IMR-90 (cell line): ENCODE results near the gene ARL10. TPM values are rescaled to one million over a fixed set of nuclear protein-coding genes. Genes with fewer than 3 reads are reported as not detected.

Experiments
- ATAC-seq: fragments of 200-7000 bp; cut with Tn5 transposase; 2 replicates; pipeline ENCODE4 v1.9.1; 2020; ENCODE audit warnings: low read depth, mild to moderate bottlenecking, moderate library complexity
- BruUV-seq: library from RNA; stranded (reverse); fragments of 400-500 nt; replicated peaks from 2 replicates; lab custom pipeline; 2021; lab: Mats Ljungman, UMichigan
- CTCF ChIA-PET: fragments of 300-600 bp; formaldehyde crosslinking; extraction: SDS; loops from one replicate; lab custom pipeline; 2021; ENCODE audit warnings: antibody characterized with exemption; lab: Yijun Ruan, JAX
- POLR2A ChIA-PET: fragments of 300-600 bp; sonication (Branson Sonifier 250); formaldehyde crosslinking; loops from one replicate; lab custom pipeline; 2022; ENCODE audit warnings: antibody characterized with exemption; ENCODE audit not compliant: unreplicated experiment; lab: Charles Lee
- DNase-seq: peaks from one replicate; pipeline ENCODE4 v3.0.0; 2013
- H2AFZ ChIP-seq: replicated peaks from 2 replicates; pipeline ENCODE3; 2013; ENCODE audit warnings: low read length, mild to moderate bottlenecking; ENCODE audit not compliant: poor library complexity
- H2AK5ac ChIP-seq: 2 replicates; pipeline ENCODE4 v1.6.1; 2013; ENCODE audit warnings: low read depth, low read length, inconsistent platforms
- H2AK9ac ChIP-seq: replicated peaks from 2 replicates; pipeline ENCODE3; 2013; ENCODE audit warnings: mild to moderate bottlenecking, low read depth, low read length, moderate library complexity; ENCODE audit not compliant: poor library complexity
- H2BK120ac ChIP-seq: 2 replicates; pipeline ENCODE4 v1.6.1; 2013; ENCODE audit warnings: low read depth, low read length, inconsistent platforms
- H2BK15ac ChIP-seq: 3 replicates; pipeline ENCODE4 v1.6.1; 2013; ENCODE audit warnings: low read depth, low read length, inconsistent platforms
- H2BK20ac ChIP-seq: 2 replicates; pipeline ENCODE4 v1.6.1; 2013; ENCODE audit warnings: low read depth, mild to moderate bottlenecking, inconsistent platforms, low read length, moderate library complexity
- H2BK5ac ChIP-seq: 2 replicates; pipeline ENCODE4 v1.6.1; 2013; ENCODE audit warnings: mild to moderate bottlenecking, low read depth, low read length, inconsistent platforms; ENCODE audit not compliant: poor library complexity, severe bottlenecking
- H3K14ac ChIP-seq: replicated peaks from 2 replicates; pipeline ENCODE4 v1.6.1; 2013; ENCODE audit warnings: low read depth, low read length, inconsistent platforms
- H3K18ac ChIP-seq: 2 replicates; pipeline ENCODE4 v1.6.1; 2013; ENCODE audit warnings: low read depth, low read length, control low read depth
- H3K23ac ChIP-seq: 2 replicates; pipeline ENCODE4 v1.6.1; 2013; ENCODE audit warnings: low read depth, low read length, inconsistent platforms
- H3K27ac ChIP-seq: 2 replicates; pipeline ENCODE4 v1.5.1; 2013; ENCODE audit warnings: mild to moderate bottlenecking, control low read depth, low read length; ENCODE audit not compliant: insufficient read depth
- H3K27me3 ChIP-seq: 2 replicates; pipeline ENCODE4 v1.6.1; 2013; ENCODE audit warnings: low read length; ENCODE audit not compliant: control insufficient read depth, insufficient read depth
- H3K36me3 ChIP-seq: 2 replicates; pipeline ENCODE4 v1.6.1; 2013; ENCODE audit warnings: low read length, mixed read lengths; ENCODE audit not compliant: control insufficient read depth, insufficient read depth
- H3K4ac ChIP-seq: 2 replicates; pipeline ENCODE4 v1.6.1; 2013; ENCODE audit warnings: low read depth, low read length, inconsistent platforms
- H3K4me1 ChIP-seq: 2 replicates; pipeline ENCODE4 v1.6.1; 2013; ENCODE audit warnings: low read length, mixed read lengths; ENCODE audit not compliant: control insufficient read depth, insufficient read depth
- H3K4me2 ChIP-seq: 2 replicates; pipeline ENCODE4 v1.6.1; 2013; ENCODE audit warnings: low read depth, mild to moderate bottlenecking, control low read depth, low read length, moderate library complexity
- H3K4me3 ChIP-seq: 2 replicates; pipeline ENCODE4 v1.5.1; 2013; ENCODE audit warnings: low read depth, mild to moderate bottlenecking, control low read depth, low read length, moderate library complexity; ENCODE audit not compliant: insufficient read depth
- H3K56ac ChIP-seq: 2 replicates; pipeline ENCODE4 v1.6.1; 2013; ENCODE audit warnings: low read length, inconsistent platforms; ENCODE audit not compliant: insufficient read depth; ENCODE audit errors: extremely low read depth
- H3K79me1 ChIP-seq, 2 experiments: 2 replicates each; pipeline ENCODE4 v1.6.1; 2013; ENCODE audit warnings: low read length in 2 of 2, inconsistent platforms in 1 of 2, low read depth in 1 of 2
- H3K9ac ChIP-seq: 2 replicates; pipeline ENCODE4 v1.6.1; 2013; ENCODE audit warnings: low read depth, low read length, control low read depth
- H3K9me1 ChIP-seq: 2 replicates; pipeline ENCODE4 v1.6.1; 2013; ENCODE audit warnings: low read length, inconsistent platforms; ENCODE audit not compliant: insufficient read depth
- H3K9me3 ChIP-seq: 2 replicates; pipeline ENCODE4 v1.6.1; 2013; ENCODE audit warnings: low read length; ENCODE audit not compliant: control insufficient read depth, insufficient read depth
- H4K20me1 ChIP-seq: 2 replicates; pipeline ENCODE4 v1.6.1; 2013; ENCODE audit warnings: low read length, inconsistent platforms; ENCODE audit not compliant: insufficient read depth
- H4K5ac ChIP-seq: 2 replicates; pipeline ENCODE4 v1.6.1; 2013; ENCODE audit warnings: mild to moderate bottlenecking, low read depth, low read length, control low read depth
- H4K8ac ChIP-seq, 2 experiments: 2 replicates each; pipeline ENCODE4 v1.6.1; 2013; ENCODE audit warnings: low read depth in 2 of 2, low read length in 2 of 2, control low read depth in 1 of 2, inconsistent platforms in 1 of 2
- H4K91ac ChIP-seq: 2 replicates; pipeline ENCODE4 v1.6.1; 2013; ENCODE audit warnings: low read depth, low read length, inconsistent platforms; ENCODE audit not compliant: insufficient read depth
- BHLHE40 ChIP-seq: fragments of 150-350 bp; IDR thresholded peaks from 2 replicates; pipeline ENCODE4 v1.6.1; 2016; ENCODE audit warnings: mild to moderate bottlenecking, low read depth, low read length
- CEBPB ChIP-seq: IDR thresholded peaks from 2 replicates; pipeline ENCODE4 v1.6.1; 2012; ENCODE audit warnings: low read depth, low read length, improper control_type of control experiment
- CHD1 ChIP-seq: IDR thresholded peaks from 2 replicates; pipeline ENCODE4 v1.6.1; 2012; ENCODE audit warnings: low read depth, low read length, improper control_type of control experiment
- MAFK ChIP-seq: IDR thresholded peaks from 2 replicates; pipeline ENCODE4 v1.6.1; 2012; ENCODE audit warnings: low read depth, low read length, improper control_type of control experiment
- MAZ ChIP-seq: IDR thresholded peaks from 2 replicates; pipeline ENCODE4 v1.6.1; 2012; ENCODE audit warnings: low read depth, mild to moderate bottlenecking, low read length, improper control_type of control experiment, moderate library complexity, borderline replicate concordance
- MXI1 ChIP-seq: IDR thresholded peaks from 2 replicates; pipeline ENCODE4 v1.6.1; 2012; ENCODE audit warnings: low read depth, mild to moderate bottlenecking, low read length, moderate library complexity, borderline replicate concordance
- NFE2L2 ChIP-seq: fragments of 150-350 bp; IDR thresholded peaks from 2 replicates; pipeline ENCODE4 v1.6.1; 2016; ENCODE audit warnings: low read depth, mild to moderate bottlenecking, low read length
- POLR2A ChIP-seq: IDR thresholded peaks from 2 replicates; pipeline ENCODE4 v1.6.1; 2012; ENCODE audit warnings: mild to moderate bottlenecking, low read depth, low read length
- RAD21 ChIP-seq: IDR thresholded peaks from 2 replicates; pipeline ENCODE4 v1.6.1; 2012; ENCODE audit warnings: low read length, improper control_type of control experiment
- RCOR1 ChIP-seq: IDR thresholded peaks from 2 replicates; pipeline ENCODE4 v1.6.1; 2012; ENCODE audit warnings: mild to moderate bottlenecking, low read length, improper control_type of control experiment; ENCODE audit not compliant: insufficient replicate concordance
- RFX5 ChIP-seq: IDR thresholded peaks from 2 replicates; pipeline ENCODE4 v1.8.0; 2012; ENCODE audit warnings: low read depth, mild to moderate bottlenecking, low read length, moderate library complexity
- SMC3 ChIP-seq: fragments of 150-350 bp; IDR thresholded peaks from 2 replicates; pipeline ENCODE4 v1.6.1; 2016; ENCODE audit warnings: low read depth, mild to moderate bottlenecking, antibody characterized with exemption, low read length, moderate library complexity
- WGBS, 2 experiments: methylation state at CpG; one replicate each; pipeline versions ENCODE4 v1.1.5 to v1.1.7; 2013; ENCODE audit warnings: missing lambda C conversion rate in 2 of 2; ENCODE audit not compliant: insufficient read length in 1 of 2; ENCODE audit errors: extremely low coverage in 2 of 2; 5-methylcytosine and 5-hydroxymethylcytosine counted together
- dilution Hi-C: fragments of 300-500 bp; cut with HindIII; formaldehyde crosslinking; loops from one replicate; pipeline ENCODE4 v1.14.3; 2018; ENCODE audit warnings: low sequenced_read_pairs; ENCODE audit not compliant: unreplicated experiment
- in situ Hi-C: fragments of 300-500 bp; cut with MboI; formaldehyde crosslinking; loops from 3 replicates; pipeline ENCODE4 v1.14.3; 2019; ENCODE audit warnings: low sequenced_read_pairs, inconsistent platforms, mixed read lengths
- intact Hi-C: fragments of 100-400 bp; cut with micrococcal nuclease; formaldehyde crosslinking; loops from 2 replicates; pipeline ENCODE4 v1.10.0; 2022
- polyA plus RNA-seq, 3 experiments: library from polyadenylated mRNA; depleted of rRNA; stranded (reverse); fragments of >200 nt; gene quantifications; 2 replicates each; pipeline ENCODE4 v1.2.3, GENCODE V29; 2012; ENCODE audit warnings: low replicate concordance in 1 of 3
- total RNA-seq: library from RNA; depleted of rRNA; stranded (reverse); fragments of >200 nt; gene quantifications from 2 replicates; pipeline ENCODE4 v1.2.3, GENCODE V29; 2012
- TF ChIP-seq, protein P1 (sequence below): fragments of 150-350 bp; IDR thresholded peaks from 2 replicates; pipeline ENCODE4 v1.6.1; 2016; ENCODE audit warnings: low read depth, mild to moderate bottlenecking, low read length, moderate library complexity, borderline replicate concordance
- TF ChIP-seq, protein P2 (sequence below): fragments of 150-350 bp; IDR thresholded peaks from 2 replicates; pipeline ENCODE4 v1.6.1; 2017; ENCODE audit warnings: mild to moderate bottlenecking, antibody characterized with exemption, low read length, low read depth

ARL10 gene
- total and polyA plus RNA-seq, 2 of the 4 experiments (the other 2 are of a cell fraction) = 3.6 to 6.0 TPM

DNA sequence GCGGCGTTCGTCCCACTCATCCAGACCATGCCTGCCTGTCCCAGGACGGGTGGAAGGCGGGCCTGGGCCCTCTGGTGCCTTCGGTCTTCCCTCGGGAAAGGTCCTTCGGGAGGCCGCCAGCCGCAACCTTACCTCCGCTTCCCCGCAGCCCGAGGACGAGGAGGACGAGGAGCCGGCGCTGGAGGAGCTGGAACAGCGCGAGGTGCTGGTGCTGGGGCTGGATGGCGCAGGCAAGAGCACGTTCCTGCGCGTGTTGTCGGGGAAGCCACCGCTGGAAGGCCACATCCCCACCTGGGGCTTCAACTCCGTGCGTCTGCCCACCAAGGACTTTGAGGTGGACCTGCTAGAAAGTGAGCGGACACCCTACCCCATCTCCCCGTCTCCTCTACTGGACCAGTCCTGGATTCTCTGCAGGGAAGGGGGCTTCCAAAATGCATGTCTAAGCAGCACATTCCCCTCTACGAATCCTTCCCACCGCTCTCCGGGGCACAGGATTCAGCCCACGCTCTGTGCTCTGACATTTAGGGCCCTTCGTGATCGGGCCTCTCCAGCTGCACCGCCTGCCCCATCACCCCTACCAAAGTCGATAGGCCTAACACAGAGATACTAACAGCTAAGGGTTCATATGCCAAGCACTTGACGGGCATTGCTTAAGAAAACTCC lies 1.1 kb downstream of the ARL10 start (continued):
- no peak for TF ChIP-seq MAFK
- no peak for TF ChIP-seq MAZ
- no peak for TF ChIP-seq MXI1

DNA sequence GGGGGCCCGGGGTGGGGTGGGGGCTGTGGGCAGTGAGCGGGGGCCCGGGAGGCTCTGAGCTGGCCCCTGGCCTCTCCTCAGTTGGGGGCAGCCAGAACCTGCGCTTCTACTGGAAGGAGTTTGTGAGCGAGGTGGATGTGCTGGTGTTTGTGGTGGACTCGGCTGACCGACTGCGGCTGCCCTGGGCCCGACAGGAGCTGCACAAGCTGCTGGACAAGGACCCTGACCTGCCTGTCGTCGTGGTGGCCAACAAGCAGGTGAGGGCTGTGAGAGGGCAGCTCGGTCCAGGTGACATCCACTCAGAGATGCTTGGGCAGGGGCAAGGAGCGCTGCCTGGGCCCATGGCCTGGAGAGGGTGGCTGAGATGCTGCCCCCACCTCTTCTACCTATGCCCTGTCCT lies 3.4 kb downstream of the ARL10 start:
- Histone ChIP-seq H3K4ac (no peak overlapping the region), H3K4me2 (no peak overlapping the region), H2BK120ac (no peak overlapping the region), H4K91ac (no peak overlapping the region), H2AFZ (no peak overlapping the region), H3K18ac (no peak overlapping the region), H4K5ac (no peak overlapping the region), H4K8ac (no peak overlapping the region), H3K9me1 (peaks cover 4% of the 10 kb centered on the region), H3K9me3 (no peaks in the 10 kb centered on the region), H3K79me1 (peaks cover 13 to 15% of the 10 kb centered on the region in 2 experiments), H2AK9ac (no peak overlapping the region), H3K27ac (no peak overlapping the region), H3K23ac (no peak overlapping the region), H3K9ac (no peak overlapping the region), H2BK5ac (no peak overlapping the region), H3K27me3 (no peaks in the 10 kb centered on the region), H3K14ac (no peak overlapping the region), H2BK20ac (no peak overlapping the region), H3K36me3 (peaks cover 30% of the 10 kb centered on the region), H3K56ac (no peak overlapping the region), H3K4me3 (no peak overlapping the region), H4K20me1 (no peaks in the 10 kb centered on the region), H2AK5ac (no peak overlapping the region), H3K4me1 (peaks cover 5% of the 10 kb centered on the region), H2BK15ac (no peak overlapping the region)
- no TSS peak for BruUV-seq
- WGBS, 2 experiments = 97% methylated on average over 7 of the region's 13 CpGs; no CpG with 5 or more reads in 1 of the 2 experiments
- in situ Hi-C loops = no loop called here
- no peak for DNase-seq
- ATAC-seq = no peak
- dilution Hi-C loops = no loop called here
- ChIA-PET POLR2A (no interaction called here), CTCF (no interaction called here)
- intact Hi-C loops = no loop called here
- no peak for TF ChIP-seq MAFK
- no peak for TF ChIP-seq SMC3
- no peak for TF ChIP-seq NFE2L2
- no peak for TF ChIP-seq RFX5
- TF ChIP-seq CEBPB = no peak
- TF ChIP-seq, protein P1, sequence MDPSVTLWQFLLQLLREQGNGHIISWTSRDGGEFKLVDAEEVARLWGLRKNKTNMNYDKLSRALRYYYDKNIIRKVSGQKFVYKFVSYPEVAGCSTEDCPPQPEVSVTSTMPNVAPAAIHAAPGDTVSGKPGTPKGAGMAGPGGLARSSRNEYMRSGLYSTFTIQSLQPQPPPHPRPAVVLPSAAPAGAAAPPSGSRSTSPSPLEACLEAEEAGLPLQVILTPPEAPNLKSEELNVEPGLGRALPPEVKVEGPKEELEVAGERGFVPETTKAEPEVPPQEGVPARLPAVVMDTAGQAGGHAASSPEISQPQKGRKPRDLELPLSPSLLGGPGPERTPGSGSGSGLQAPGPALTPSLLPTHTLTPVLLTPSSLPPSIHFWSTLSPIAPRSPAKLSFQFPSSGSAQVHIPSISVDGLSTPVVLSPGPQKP = no peak
- no peak for TF ChIP-seq POLR2A
- TF ChIP-seq MXI1 = no peak
- no peak for TF ChIP-seq CHD1
- TF ChIP-seq RCOR1 = no peak
- no peak for TF ChIP-seq RAD21
- TF ChIP-seq, protein P2, sequence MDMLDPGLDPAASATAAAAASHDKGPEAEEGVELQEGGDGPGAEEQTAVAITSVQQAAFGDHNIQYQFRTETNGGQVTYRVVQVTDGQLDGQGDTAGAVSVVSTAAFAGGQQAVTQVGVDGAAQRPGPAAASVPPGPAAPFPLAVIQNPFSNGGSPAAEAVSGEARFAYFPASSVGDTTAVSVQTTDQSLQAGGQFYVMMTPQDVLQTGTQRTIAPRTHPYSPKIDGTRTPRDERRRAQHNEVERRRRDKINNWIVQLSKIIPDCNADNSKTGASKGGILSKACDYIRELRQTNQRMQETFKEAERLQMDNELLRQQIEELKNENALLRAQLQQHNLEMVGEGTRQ = no peak
- no peak for TF ChIP-seq BHLHE40
